Spleen (tissue), 7 donors: Measurements from ENCODE around the gene MGME1.

Experiments
- CTCF ChIP-seq, 11 experiments: fragments of 200-600 bp in 7 of 11; fragments of 450-650 bp in 4 of 11; sonication (generic) in 4 of 11; IDR thresholded peaks in 8 of 11; conservative IDR thresholded peaks in 3 of 11; 1 replicate in 7 of 11; 2 replicates in 4 of 11; pipeline versions ENCODE4 v1.4.0 to v1.8.0; 2016 to 2021; ENCODE audit warnings: antibody characterized with exemption in 11 of 11, inconsistent platforms in 4 of 11, mild to moderate bottlenecking in 1 of 11
- POLR2A ChIP-seq, 3 donors: fragments of 450-650 bp; IDR thresholded peaks; one replicate each; pipeline ENCODE4 v1.5.1; 2017; ENCODE audit warnings: antibody characterized with exemption in 3 of 3, mild to moderate bottlenecking in 1 of 3
- donor health status: DM: no; HTN: no; CAD: no; lungs with moderate emphysema.
- donor health status: DM: no; HTN: no; CAD: no.
- donor health status: DM: no; HTN: no; CAD: no.

- TF ChIP-seq CTCF (IDR thresholded peaks at IDR 0.05 in 8 of 11, conservative IDR thresholded peaks at IDR 0.05 in 3 of 11) (no peak), POLR2A (IDR thresholded peaks at IDR 0.05) (no peak)
These were observed 21.4 kb upstream of the MGME1 start for GRCh38 chr20:17947474-17947815.
